Fibroblast of skin of right biceps (primary cell): ENCODE measurements around the gene FRMPD1.

ENCODE experiments used
- DNase-seq: peaks from one replicate; pipeline ENCODE4 v3.0.0-alpha.2; 2013

The FRMPD1 gene

GRCh38 chr9:37632479-37632878, 18.3 kb upstream of the FRMPD1 start:
- no peak for DNase-seq

DNA sequence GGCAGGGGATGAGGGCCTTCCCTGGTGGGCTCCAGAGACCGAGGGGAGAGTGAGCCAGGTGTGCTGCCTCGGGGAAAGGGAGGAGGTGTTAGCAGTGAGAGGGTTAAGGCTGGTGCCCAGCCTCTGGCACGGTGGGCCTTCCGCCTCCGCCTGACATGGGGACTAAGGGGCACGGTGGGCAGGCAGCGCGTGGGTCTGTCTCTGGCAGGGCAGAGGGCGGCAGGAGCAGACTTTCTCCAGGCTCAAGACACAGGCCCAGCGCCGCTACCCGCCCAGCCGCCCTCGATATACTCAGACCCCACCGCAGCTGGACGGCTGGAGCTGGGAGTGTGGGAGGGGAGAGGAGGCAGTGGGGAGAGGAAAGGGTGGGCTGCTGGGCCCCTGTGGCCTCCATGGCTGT, 14.9 kb upstream of the FRMPD1 start:
- no peak for DNase-seq

- DNase-seq: no peak
These were observed 14.0 kb upstream of the FRMPD1 start for GRCh38 chr9:37636511-37637448.

DNA sequence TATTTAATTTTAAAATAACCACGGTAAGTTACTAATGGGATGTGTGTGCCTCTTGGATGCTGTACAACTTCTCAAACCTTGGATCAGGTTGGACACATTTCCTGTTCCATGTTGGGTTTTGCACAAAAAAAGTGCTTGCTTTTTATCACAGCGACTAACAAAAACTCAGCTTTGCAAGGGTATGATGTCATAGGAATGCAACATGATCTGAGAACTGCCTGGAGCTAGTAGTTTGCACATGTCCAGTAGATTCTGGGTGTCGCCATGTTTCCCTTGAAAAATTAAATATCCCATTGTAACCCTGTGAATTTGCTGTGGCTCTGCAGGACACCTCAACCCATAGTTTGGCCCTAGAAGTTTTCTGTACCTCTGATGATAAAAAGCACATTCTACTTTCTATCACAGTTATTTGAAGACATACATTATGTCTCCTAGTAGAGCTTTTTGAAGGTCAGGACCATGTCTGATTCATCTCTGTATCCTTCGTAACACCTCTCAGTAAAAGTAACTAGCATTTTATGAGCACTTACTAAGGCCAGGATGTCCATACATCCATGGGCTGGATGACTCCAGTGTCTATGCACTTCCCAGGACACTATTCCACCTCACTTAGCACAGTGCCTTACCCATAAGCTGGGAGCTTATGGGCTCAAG, 11.5 kb upstream of the FRMPD1 start:
- no peak for DNase-seq

DNA sequence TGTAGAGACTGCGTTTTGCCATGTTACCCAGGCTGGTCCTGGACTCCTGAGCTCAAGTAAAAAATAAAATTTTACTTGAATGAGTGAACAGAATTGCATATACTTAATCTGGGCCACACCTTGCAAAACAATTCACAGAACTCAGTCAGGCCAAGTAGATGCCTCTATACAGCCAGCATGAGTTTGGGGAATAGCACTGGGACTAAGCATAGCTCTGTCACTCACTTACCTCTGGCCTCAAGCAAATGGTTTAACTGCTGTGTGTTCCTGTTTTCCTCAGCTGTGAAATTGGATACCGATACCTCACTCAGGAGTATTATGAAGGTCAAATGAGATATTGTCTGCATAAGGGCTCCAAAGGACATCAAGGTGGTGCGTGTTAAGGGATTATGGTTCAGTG, 10.9 kb upstream of the FRMPD1 start:
- DNase-seq: no peak

DNA sequence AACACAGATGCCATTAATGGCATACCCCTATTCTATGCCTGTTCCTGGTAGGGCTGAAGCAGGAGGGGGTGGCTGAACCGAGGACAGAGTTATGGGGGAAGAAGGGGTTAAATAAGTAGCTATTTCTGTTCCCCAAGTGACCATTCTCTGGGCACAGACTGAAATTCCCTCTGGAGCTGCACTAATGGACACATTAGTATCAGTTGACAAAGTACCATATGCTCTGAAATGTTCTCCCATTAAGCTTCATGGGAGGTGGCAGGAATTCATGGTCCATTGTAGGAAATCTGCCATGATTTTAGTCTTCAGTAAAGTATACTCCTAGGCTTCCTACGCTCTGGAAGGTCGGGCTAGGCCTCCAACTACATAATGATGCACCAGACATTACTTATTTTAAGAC, 10.5 kb upstream of the FRMPD1 start:
- DNase-seq: no peak

GRCh38 chr9:37641331-37641730, 9.4 kb upstream of the FRMPD1 start:
- DNase-seq: no peak

DNA sequence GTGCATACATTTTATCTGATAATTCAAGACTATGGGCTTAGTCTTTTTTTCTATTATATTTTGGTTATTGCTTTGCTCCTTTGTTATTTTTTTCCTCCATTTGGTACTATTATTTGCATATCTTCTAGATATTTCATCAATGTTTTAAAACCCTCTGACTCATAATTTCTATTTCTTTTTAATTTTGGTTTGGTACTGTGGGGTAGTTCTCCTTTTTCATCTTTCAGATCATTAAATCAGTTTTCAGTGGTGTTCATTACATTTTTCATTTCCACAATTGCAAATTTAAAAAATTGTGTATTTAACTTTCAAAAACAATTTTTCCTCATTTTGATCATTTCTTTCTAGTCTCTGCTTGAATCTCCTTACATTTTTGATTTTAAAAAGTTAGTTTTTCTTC, 7.5 kb upstream of the FRMPD1 start:
- no peak for DNase-seq

GRCh38 chr9:37645903-37646506, 4.7 kb upstream of the FRMPD1 start:
- no peak for DNase-seq

DNA sequence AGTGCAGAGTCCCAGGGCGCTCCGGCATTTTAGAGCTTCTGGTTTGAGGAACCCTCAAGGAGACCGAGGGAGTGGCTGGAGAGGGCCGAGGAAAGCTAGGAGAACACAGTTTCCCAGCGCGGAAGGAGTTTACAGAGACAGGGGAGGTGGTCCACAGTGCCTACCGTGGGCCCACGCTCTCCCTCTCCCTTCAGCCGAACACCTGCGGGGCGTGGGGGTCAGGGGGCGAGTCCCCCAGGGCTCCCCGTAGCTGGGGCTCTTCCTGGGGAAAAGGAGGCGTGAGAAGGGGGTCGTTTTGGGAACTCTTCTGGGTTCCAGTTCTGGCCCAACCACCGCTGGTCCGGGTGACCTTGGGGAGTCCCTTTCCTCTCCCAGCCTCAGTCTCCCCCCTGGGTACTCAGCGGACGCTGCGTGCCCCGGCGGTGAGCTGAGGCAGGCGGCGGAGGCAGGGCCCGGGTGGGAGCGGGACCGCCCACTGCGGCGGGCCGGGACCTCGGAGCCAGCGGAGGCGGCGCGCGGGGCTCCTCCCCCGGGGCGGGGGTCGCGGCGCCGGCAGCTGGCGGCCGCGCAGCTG, 368 bp upstream of the FRMPD1 start:
- no peak for DNase-seq

DNA sequence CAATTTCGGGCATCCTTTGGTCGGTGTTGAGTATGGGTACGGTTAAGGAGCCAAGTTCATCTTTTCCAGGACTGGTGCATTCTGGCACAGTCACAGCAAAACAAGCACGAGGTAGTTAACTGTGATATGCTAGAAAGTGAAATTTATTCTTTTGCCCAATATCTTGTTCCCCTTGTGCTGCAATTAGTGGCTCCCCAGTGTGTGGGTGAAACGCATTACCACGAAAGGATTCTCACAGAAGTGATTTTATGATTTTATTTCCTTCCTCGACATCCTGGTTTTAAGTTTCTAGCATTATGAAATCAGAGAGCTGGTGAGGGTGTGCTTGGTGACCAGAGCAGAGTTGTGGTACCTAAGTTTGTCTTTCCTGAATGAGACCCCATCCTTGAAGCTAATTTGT, 1.5 kb downstream of the FRMPD1 start:
- no peak for DNase-seq

DNA sequence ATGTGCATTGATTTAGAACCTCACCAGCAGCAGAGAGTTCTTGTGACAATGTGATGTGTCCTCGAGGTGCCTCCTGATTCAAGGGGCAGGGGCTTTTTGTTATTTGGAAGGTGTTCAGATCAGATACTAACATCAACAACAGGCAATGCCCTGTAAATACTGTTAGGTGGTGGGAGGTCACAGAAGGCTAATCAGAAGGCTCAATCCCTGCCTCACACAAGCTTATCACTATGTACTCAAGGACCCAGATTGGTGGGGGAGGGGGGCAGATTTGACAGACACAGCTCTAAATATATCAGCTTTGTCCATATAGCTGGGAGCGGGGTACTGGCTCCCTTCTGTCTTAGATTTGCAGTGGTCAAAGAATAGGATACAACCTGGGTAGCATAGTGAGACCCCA, 2.6 kb downstream of the FRMPD1 start:
- DNase-seq: no peak

- no peak for DNase-seq
These were observed 6.2 kb downstream of the FRMPD1 start for GRCh38 chr9:37656936-37657335.

- DNase-seq: no peak
These were observed 9.9 kb downstream of the FRMPD1 start for GRCh38 chr9:37660691-37661090.

GRCh38 chr9:37663926-37664325, 13.2 kb downstream of the FRMPD1 start:
- no peak for DNase-seq

- no peak for DNase-seq
These were observed 17.0 kb downstream of the FRMPD1 start for GRCh38 chr9:37667706-37668105.

DNA sequence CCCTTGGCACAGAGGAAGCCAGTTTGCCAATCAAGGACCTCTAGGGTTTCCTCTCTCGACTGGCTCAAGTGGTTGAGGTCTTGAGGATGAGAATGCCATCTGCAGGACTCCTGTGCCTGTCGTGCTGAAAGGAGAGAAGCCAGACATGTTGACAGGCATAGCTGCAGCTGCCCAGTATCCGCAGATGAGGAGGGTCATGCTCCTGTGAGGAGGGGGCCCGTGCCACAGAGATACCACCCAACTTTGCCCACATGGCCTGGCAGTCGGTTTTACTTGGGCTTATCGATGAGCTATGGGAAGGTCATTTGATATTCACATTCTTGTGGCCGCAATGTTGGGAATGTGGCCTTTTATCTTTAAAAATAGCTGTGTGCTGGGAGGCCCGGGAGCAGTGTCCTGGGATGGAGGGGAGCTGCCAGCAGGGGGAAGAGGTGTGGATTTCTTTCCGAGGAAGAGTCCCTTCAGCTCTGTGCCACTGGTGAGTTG, 17.4 kb downstream of the FRMPD1 start:
- no peak for DNase-seq

DNA sequence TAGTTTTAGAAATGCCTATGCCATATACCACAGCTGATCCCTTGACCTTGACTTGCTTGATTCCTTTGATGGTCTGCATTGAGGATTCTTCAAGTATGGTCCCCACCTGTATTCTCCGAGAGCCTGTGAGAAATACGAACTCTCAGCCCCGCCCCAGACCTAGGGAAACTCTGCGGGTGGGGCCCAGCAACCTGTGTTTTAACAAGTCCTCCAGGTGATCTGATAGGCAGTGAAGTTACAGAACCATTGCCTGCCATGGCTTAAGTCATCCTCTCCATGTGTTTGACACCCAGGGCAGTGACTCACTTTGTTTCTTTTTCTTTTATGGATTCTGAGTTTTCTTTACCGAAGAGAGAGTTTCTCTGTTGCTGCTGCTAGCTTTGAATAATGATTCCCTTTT, 18.5 kb downstream of the FRMPD1 start:
- no peak for DNase-seq

GRCh38 chr9:37675661-37676060, 24.9 kb downstream of the FRMPD1 start:
- no peak for DNase-seq

DNA sequence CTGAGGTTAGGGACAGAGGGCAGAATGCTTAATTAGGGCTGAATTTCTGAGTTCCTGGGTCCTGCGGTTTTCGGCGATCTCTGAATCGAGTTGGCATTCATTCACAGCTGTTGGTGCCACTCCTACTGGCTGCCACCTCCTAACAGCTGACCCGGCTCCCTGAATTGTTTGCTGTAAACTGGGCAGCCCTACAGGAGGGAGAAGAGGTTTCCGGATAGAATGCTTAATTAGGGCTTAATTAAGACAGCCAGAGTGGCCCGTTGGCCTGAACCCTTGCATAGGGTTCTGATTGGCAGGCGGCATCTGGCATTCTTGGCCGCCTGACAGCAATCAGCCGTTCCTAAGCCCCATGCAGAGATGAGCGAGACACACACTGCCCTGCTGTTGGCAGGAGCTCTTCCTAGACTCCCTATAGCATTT, 25.7 kb downstream of the FRMPD1 start:
- no peak for DNase-seq

DNA sequence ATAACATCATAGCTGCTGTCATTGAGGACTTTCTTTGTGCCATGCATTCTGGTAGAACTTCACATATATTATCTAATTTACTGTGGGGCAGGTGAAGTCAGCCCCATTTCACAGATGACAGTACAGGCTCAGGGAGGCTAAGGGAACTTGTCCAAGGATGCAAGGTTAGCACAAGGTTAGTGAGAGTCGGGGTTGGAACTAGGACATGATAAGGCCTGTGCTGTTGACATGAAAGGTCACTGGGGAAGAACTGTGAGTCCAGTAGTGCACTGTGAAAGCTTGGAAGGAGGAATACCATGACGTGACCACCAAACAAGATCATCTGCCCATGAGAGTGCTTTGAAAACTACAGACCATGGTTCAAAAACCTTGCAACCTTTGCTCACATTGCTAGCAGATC, 26.7 kb downstream of the FRMPD1 start:
- no peak for DNase-seq

- peak; percentile 8 for DNase-seq
These were observed 28.1 kb downstream of the FRMPD1 start for GRCh38 chr9:37678789-37679273.
